HG03571 (cell line): ENCODE data around the gene KRT36.

Experiments
- ATAC-seq: cut with Tn5 transposase; IDR thresholded peaks from one replicate; pipeline ENCODE4 v1.9.1; 2021; ENCODE audit not compliant: unreplicated experiment

Gene KRT36

GRCh38 chr17:41522301-41523224 is 32.9 kb upstream of the KRT36 start:
- no peak for ATAC-seq

GRCh38 chr17:41521574-41522261 is 32.0 kb upstream of the KRT36 start:
- no peak for ATAC-seq

GRCh38 chr17:41520821-41521521 is 31.3 kb upstream of the KRT36 start:
- ATAC-seq, result no peak

GRCh38 chr17:41519501-41520224 is 30.0 kb upstream of the KRT36 start:
- ATAC-seq, result no peak

GRCh38 chr17:41518789-41519449 is 29.2 kb upstream of the KRT36 start, which contains the start of gene KRT15:
Gene KRT15 (minus strand): TSS chr17:41518890. CDS start chr17:41518827, 63 bp downstream.
- ATAC-seq, result no peak

GRCh38 chr17:41518031-41518430 is 28.3 kb upstream of the KRT36 start:
- no peak for ATAC-seq

GRCh38 chr17:41516830-41517283 is 27.1 kb upstream of the KRT36 start:
- no peak for ATAC-seq

- no peak for ATAC-seq
Measured at GRCh38 chr17:41516147-41516829, 26.6 kb upstream of the KRT36 start.

GRCh38 chr17:41513168-41513547 is 23.4 kb upstream of the KRT36 start:
- no peak for ATAC-seq

GRCh38 chr17:41512546-41513167 is 22.9 kb upstream of the KRT36 start:
- ATAC-seq, result no peak

- no peak for ATAC-seq
Measured at GRCh38 chr17:41511716-41512115, 22.0 kb upstream of the KRT36 start.

- no peak for ATAC-seq
Measured at GRCh38 chr17:41511116-41511515, 21.4 kb upstream of the KRT36 start.

GRCh38 chr17:41510251-41511065 is 20.7 kb upstream of the KRT36 start:
- no peak for ATAC-seq

GRCh38 chr17:41507315-41507880 is 17.7 kb upstream of the KRT36 start:
- ATAC-seq, result no peak

GRCh38 chr17:41505809-41506767 is 16.4 kb upstream of the KRT36 start:
- no peak for ATAC-seq

GRCh38 chr17:41505007-41505808 is 15.5 kb upstream of the KRT36 start, which contains the start of gene KRT13:
Gene KRT13 (minus strand): TSS chr17:41505612. CDS start chr17:41505550, 62 bp downstream.
- no peak for ATAC-seq
